Activated T-cell treated with anti-CD3 and anti-CD28 coated beads, Interleukin-2, amount 50 U/mL, for 1 hour (primary cell): ENCODE data around the gene YARS1.
A peak's percentile ranks its signal among the peaks of the same experiment; 100 is the strongest.

Source experiments
- DNase-seq: peaks from one replicate; pipeline ENCODE4 v3.0.0-alpha.2; 2020

The YARS1 gene

DNA sequence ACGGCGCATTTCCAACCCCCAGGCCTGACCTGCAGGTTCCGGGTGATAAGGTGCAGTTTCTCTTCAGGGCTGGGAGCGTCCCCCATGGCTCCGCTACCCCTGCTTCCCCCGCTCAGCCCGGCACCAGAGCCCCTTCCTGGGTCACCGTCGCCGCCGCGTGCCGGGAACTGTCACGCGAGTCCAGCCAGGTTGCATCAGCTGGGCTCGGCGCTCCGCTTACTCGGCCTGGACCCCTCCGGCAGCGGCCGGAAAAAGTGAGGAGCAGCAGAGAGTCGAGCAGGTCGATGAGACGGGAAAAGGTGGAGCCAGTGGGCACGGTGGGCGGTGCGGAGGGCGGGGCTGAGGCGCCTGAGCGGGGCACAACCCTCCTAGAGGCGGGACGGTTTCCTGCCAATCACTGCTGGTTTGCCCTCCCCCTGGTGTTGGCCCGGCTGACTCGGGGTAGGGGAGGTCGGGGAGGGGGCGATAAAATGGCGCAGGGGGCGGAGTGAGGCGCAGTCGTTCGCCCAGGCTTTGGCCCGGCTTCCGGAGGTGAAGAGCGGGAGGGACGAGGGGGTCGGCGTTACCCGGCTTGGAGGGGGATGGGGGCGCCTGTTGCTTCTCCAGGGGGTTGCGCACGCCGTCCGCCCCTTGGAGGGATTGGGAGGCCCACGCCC, at the start of gene YARS1, which contains the start of gene S100PBP:
YARS1 (minus strand) TSS at position 200 of the 656 bp plus-strand sequence; CDS start at position 86, 114 bp downstream.
S100PBP (plus strand) TSS at position 495 of the 656 bp plus-strand sequence. CDS start 8,447 bp downstream, outside the sequence.
- peak; percentile 100 for DNase-seq

DNA sequence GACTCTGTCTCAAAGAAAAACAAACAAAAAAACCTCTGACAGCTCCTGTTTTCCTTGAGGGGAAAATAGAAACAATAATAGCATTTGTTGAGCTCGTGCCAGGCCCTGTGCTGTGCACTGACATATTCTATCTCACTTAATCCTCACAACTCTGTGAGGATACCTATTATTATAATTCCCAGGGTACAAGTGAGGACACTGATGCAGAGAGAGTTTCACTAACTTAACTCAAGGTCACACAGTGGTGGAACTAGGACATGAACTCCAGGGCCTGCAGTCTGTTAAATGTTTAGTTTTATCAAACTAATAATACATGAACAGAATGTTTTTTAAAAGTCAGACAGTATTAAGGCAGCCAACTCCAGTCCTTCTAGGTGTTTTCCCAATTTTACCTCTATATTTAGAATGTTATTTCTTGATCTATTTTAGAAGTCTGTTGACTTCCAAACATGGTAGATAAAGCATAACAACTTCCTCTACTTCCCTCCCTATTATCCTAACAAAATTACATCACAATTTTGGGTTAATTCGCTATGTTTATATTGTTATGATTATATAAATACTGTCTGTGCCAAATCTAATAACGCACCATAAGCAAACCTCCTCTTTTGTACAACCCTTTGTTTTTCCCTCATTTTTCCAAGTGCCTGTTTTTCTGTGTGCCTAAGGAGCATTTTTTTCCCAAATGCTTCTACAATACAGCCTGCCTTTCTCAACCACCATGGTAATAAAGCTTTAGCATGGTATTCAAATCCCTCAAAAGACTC, 48.7 kb upstream of the YARS1 start:
- no peak for DNase-seq

DNA sequence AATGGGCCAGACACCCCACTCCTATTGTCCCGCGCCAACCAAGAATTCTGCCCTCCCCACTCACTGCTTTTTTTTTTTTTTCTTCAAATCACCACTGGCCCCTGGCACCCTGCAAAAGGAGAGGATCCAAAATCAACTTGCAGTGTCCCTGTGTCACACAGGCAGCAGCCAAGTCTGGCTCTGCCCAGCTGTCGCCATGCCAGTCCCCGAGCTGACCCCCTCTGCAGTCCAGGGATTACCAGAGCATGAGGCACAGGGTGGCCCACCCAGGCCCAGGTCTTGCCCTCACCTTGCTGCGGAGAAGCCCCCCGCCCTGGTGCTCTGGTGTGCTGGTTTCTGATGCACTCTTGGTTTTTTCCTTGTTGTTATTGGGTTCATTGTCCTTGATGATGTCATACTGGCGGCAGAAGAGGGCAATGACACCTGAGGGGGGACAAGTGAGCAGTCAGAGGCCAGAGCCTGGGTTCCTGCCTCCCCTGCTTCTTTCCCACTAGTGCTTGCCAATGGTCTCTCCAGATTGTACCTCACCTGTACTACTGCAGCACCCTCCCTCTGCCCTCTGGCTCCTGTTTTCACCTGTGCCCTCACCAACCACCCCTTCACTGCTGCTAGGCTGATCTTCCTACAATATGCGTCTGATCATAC, 47.3 kb upstream of the YARS1 start:
- DNase-seq, result no peak

DNA sequence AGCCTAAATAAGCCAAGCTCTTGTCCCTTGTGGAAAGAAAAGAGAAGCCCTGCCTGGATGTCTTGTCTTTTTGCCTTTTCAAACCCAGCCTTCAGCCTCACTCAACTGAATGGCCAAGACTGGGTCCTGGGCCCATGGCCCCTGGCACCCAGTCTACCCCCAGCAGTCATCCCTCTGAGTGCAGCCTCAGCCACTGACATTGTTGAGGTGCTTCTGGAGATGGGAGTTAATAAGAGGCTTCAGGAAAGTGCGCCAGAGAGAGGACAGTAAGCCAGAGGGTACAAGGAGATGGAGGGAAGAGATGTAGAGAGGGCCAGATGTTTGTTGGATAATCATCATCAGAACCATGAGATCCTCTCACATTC, 46.7 kb upstream of the YARS1 start:
- DNase-seq, result no peak

DNA sequence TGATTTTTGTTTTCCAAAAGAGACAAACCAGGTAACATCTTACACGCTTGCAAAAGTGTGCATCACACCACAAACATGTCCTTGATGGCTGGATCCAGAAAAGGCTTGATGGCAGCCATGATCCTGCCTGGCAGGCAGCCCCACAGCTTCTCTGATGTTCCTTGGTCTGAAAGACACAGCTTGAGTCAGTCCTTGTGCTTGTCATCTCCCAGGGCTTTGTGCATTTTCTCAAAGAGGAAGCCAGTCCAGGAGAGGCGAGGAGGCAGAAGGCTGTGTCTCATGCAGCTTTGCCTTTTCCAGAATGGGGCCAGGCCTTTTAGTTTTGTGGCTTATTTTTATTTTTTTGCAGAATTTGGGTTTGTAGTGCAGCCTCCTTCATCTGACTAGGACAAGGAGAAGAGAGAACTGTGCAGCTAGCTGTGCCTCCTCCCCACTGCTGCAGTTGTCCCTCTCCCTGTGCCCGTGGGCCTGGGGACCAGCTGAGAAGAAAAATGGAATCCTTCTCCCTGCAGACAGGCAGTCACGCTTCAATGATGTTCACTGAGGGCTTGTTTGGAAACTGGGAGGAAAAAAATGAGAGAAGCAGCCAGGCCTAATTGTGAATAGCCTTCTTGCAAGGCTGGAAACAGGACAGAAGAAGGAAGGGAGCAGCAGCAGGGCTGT, 46.2 kb upstream of the YARS1 start:
- DNase-seq, result no peak

DNA sequence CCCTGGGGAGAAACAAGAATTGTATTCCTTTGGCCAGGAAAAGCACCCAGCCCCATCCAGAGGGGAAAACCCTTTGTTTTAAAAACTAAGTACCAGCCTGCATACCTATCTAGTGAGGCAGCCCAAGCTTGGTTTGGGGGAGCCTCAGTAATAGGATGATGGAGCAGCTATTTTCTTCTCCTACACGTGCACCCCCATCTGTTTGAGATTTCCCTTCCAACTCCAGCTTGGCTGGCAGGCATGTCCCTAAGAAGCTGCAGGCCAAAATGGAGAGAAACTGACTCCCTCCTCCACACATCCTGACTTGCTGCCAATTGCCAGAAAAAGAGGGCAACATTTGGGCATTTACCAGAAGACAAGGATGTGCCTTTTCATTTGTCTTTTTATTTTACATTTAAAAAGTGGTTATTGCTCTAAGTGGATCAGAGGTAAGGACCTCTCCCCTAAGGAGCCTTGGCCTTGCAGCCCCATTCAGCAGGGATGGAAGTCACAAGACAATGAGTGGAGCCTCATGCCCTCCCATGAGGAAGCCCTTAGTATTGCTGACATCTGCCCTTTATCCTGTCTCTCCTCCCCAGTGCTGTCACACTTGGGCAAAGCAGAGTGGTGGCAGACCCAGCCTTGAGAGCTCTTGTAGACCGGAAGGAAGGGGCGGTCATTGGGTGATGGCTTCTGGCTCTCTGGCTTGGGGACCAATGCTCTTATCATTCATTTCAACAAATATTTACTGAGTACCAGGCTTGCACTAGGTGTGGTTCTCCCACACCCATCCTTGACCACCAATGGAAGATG, 44.9 kb upstream of the YARS1 start:
- no peak for DNase-seq

DNA sequence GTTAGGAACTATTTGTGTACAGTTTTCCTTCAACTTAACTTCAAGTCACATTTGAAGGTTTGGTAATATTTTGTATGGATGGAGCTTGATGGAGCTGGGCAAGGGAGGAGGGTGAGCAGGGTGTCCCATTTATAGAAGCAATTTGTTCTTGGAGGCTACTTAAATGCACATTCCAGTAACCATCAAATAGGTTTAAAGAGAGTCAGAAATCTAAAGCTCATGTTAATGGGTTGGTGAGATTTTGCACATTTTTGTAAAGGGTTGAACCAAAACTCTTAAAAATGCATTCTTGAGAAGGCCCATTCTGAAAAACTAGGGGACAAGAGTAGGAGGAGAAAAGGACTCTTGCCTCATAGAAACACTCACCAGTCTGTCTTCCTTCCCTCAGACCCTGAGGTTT, 43.4 kb upstream of the YARS1 start:
- no peak for DNase-seq

DNA sequence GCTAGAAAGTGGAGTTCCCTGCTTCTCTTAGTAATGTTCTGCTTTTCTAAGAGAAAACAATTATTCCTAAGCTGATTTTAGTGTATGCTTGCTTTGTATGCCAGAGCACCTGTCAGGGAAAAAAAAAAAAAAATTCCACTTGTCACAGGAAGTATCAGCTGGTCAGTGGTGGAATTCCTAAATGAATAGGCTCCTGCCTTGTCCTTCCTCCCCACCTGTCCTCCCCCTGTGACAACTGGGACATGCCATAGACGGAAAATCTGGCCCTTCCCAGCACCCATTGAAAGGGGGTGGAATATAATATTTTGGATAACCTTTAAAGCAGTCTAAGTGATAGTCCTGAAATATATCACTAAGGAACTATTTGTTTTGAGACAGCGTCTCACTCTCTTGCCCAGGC, 42.8 kb upstream of the YARS1 start:
- DNase-seq, result no peak

DNA sequence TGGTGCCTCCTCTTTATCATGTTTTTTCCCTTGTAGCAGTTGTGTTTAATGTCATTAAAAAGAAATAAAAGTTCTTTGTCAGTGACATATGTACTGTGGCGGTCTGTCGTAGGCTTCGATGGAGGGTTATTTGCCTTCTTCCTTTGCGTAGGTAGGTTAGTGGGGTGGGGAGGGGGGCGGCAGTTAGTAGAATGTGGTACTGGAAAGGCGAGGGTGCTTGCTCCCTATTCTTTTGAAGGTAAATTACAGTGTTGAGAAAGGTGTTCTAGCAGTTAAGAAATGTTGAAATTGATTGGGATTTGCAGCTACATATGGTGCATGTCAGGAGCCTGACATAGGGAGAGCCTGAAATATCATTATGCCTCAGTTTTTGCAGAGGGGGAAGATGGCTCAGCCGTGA, 41.6 kb upstream of the YARS1 start:
- DNase-seq, result no peak

DNA sequence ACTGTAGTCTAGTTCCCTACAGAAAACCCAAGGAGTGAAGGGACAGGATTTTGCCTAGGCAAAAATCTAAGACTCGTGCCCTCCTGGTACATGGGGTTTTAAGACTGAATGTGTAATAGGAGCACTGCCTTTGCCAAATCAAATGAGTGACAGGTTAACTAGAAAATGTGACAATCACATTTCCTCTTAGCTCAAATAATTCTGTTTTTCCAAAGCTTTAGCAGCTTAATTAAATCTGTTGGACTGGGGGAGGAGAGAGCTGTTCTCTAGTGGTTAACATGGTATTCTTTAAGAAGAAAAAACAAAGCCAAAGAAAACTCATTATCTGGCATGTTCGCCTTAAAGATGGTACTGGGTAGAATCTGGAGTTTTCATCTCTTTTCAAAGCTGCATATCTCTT, 41.0 kb upstream of the YARS1 start:
- no peak for DNase-seq

DNA sequence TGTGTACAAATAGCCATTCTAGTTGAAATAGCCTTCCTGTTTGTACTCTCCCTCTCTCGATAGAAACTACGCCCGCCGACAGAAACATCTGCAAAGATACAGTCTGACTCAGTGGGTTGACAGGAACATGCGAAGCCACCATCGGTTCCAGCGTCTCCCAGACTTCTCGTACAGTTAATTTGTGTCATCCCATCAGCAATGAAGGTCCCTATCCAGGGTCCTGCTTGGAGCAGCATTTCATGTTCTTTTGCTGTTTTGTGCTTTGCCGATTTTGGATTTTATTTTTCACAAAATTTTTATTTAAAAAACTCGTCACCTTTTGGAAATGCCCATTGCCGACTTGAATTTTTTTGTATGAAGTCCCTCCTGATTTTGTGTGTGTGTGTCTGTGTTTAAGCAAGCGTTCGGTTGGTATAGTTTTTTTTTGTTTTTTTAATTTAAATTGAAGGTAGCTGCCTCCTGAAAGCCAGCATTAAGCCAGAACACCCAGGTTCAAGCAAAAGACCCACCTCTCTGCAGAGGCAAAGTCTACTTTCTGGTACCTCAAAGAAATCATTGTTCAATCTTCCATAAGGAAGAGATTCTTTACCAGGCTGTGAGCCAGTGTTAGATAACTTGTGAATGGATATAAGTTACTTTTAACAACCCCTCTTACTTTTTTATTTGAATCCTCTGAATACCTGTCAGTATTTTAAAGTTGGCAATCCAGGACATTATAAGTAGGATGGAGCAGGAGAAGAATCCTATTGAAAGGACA, 38.9 kb upstream of the YARS1 start:
- DNase-seq, result no peak

DNA sequence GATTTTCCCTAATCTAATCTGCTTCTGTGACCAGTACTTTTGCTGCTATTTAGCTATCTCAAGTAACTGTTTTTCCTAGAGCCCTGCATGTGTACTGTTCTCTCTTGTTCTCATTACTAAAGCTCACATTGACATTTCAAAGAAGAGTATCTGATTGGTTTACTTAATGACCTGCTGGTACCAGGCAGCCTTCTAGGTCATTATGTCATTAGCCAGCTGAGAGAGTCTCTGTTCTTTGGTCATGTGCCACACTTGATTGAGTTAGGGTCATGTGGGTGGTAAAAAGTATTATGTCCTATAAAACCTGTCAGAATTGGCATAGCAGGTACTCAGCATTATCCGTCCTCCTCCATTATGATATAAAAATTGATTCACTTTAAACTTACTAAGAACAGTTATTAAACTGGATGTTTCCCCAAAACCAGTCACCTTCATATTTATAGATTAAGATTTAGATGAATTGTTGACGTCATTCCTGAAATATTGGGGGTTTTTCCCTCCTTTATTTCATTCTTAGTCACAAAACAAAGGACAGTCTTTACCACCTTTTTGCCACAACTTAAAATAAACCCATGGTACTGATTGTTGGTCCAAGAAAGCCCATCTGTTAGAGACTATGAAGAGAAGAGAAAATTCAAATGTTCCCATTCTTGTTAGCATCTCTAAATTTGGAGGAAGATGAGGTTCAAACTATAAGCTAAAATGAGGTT, 31.4 kb upstream of the YARS1 start:
- no peak for DNase-seq

DNA sequence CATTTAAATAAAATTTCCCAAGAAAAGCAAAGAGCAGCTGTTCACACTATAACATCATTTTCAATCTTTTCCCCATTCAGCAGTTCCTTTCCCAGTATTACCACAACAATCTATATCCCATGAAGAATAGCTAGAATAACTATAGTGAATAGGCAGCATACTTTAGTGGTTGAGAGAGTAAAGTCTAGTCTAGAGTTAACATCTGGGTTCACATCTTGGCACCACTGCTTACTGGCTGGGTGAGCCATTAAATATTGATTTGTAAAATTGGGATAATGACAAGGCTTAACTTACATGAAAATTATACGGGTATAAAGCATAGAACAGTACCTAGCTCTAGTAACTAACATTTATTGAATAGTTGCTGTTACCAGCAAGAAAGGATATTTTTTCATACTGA, 14.7 kb upstream of the YARS1 start:
- no peak for DNase-seq

DNA sequence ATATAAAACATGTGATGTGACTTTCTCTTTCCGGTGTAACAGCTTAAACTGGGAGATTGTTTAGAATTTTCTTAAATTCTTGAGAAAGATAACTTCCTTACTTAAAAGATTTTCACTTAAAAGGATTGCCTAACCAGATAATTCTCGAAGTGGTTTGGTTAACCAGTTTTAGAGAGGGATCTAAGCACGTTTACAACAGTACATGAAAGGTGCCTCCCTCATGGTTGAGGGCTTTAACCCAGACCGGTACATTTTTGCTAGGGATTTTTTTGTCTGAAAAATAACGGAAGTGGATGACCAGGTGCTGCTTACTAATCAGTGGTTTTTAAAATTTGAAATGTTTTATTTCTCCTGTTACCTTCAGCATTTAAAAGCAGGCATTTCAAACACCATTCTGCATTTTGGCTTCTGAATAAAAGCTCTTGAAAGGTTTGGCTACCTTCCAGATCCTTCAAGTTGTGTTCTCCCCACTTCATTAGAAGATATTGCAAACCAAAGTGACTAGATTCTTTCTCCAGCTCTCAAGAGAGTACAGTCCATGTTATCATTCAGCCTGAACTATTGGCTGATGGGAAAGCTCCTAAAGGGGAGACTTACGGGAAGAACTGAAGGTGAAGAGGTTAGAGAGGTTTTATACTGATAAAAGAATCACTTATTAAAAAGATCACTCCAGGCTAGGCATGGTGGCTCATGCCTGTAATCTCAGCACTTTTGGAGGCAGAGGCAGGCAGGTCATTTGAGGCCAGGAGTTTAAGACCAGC, 13.1 kb upstream of the YARS1 start:
- DNase-seq, result no peak

DNA sequence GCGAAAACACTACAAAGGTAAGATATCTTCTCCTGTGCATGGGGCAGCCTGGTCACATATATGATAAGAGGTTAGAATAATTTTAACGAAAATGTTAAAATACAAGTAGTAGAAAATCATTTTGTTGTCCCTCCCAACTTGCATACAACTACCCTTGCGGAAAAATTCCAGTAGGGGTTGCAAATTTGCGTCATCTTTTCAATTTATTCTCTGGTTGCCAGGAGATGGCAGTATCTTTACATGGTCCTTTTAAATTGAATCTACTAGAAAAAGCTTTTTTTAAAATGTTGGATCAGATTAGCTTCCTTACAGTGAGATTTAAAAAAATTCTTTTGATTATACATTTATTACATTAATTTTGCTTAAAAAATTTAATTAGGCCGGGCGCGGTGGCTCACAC, 11.2 kb upstream of the YARS1 start:
- no peak for DNase-seq

DNA sequence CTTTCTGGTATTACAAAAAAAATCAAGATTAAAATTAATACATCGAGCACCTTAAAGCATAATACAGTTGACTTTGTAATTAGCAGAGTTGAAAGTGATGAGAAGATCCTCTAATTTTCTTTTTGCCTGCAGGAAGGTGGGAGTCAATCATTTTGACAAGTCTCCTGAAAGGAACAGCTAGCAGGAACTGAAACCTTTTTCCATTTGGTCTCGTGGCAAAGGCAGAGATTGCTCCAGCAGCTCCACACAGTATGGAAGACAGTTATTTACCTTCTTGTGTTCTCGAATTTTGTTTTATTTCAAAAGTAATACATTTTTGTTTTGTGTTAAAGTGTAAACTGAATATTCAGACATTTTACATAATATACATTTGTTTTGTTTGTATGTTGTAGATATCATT, 8.0 kb upstream of the YARS1 start:
- no peak for DNase-seq

DNA sequence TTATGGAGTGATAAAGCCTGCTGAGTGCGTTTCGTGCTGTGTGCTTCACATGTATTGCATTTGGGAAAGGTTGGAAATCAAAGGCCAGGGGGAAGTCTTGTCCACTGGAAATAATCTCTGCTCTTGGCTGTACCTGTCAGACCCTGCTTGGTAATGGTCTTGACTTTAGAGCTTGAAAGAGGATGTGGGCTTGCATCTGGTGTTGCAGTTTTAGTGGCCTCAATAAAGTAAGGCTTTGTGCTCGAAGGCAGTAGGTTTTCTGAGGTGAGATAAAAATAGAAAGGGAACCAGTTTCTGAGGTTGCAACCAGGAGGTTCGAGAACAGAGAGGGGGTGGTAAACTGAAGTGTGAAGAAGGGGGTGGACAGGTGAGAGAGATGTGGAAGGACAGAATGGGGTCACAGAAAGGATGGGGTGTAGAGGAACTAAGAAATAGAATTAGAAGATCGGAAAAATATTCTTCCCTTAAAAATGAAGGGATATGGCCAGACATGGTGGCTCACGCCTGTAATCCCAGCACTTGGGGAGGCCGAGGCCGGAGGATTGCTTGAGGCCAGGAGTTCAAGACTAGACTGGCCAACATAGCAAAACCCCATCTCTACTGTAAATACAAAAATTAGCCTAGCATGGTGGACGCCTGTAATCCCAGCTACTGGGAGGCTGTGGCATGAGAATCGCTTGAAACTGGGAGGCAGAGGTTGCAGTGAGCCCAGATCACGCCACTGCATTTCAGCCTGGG, 1.8 kb upstream of the YARS1 start:
- DNase-seq, result no peak

DNA sequence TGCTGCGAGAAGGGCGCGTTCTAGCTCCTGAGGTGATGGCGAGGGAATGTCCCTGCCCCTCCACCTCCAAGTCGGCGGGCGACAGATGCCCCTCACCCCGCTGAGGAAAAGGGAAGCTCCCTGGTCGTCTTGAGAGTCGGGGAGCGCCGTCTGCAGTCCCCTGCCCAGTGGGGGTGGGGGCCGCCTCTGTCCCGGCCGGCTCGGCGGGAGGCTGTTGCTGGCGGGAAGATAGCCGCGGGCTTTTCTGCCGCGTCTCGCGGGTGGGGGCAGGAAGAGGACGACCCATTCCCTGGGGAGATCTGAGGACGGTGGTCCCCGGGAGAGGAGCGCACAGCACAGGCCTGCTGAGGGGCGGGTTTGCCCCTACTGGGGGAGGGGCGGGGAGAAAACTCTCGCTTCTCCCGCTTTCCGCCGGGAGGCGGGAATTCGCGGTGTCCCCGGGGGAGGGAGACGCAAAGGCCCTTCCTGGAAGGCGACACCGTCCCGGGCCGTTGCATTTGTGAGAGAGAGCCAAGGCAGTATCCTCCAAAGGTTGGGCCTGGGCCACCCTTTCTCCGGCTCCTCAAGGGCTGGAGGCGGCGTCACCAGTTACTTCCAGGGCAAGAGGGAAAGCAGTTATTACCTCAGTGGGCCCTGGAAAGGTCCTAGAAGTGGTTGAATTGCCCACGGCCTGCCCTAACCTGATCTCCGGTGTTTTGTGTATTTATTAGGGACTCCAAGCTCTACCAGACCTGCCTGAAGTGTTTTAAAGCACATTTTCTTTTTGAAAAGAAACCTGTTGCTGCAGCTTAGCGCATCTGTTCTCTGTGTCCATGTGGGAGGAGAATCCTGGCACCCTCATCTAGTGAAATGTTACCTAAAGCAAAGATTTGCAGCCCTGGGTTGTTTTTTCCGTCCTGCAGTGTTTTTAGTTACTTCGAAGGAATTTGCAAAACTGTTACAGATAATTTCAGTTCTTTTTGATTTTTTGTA, 943 bp upstream of the YARS1 start:
- DNase-seq, result peak; percentile 56
